ENCODE measurements around the gene PRRT1. TPM values are rescaled to one million over a fixed set of nuclear protein-coding genes. Genes with fewer than 3 reads are reported as not detected.

Gene PRRT1
- total and polyA plus RNA-seq, 2 of the 4 experiments (the other 2 are of a cell fraction), result 0.99 TPM; not detected in 1

- in situ Hi-C loops (cut with MboI; ENCODE audit: low sequenced_read_pairs), result loop anchor here (25.0 kb wide), 1 partner anchor 764 kb away; the partner anchor contains the start of genes BRD2 and HLA-DMA
These were observed 46.6 kb upstream of the PRRT1 start for GRCh38 chr6:32198345-32198696.

More at GRCh38 chr6:32198345-32198696, 46.6 kb upstream of the PRRT1 start:
- DNase-seq, result no peak
- dilution Hi-C loops (cut with HindIII; ENCODE audit: low sequenced_read_pairs, unreplicated experiment), result no loop called here
- H3K9me3 ChIP-seq (ENCODE audit: control insufficient read depth, insufficient read depth, low read length), result no peaks in the 10 kb centered on the region
- no peak overlapping the region for H2BK5ac ChIP-seq (ENCODE audit: low read depth, low read length, poor library complexity, severe bottlenecking)
- peaks cover 6 to 18% of the 10 kb centered on the region in 2 experiments for H3K79me1 ChIP-seq (ENCODE audit: low read depth in 1 of 2, low read length in 2 of 2)
- H3K36me3 ChIP-seq (ENCODE audit: control insufficient read depth, insufficient read depth, low read length), result no peaks in the 10 kb centered on the region
- no peak overlapping the region for H2BK120ac ChIP-seq (ENCODE audit: low read depth, low read length)
- H2AFZ ChIP-seq (replicated peaks; ENCODE audit: low read length, poor library complexity), result no peak overlapping the region
- H3K9me1 ChIP-seq (ENCODE audit: insufficient read depth, low read length), result peaks cover 16% of the 10 kb centered on the region
- TF ChIP-seq USF2 (IDR thresholded peaks at IDR 0.05; ENCODE audit: low read depth, low read length) (no peak), RFX5 (IDR thresholded peaks at IDR 0.05; ENCODE audit: low read depth, low read length) (no peak), ELK1 (IDR thresholded peaks at IDR 0.05; ENCODE audit: borderline replicate concordance, low read depth, low read length) (no peak), RAD21 (IDR thresholded peaks at IDR 0.05; ENCODE audit: low read length) (no peak), NFE2L2 (IDR thresholded peaks at IDR 0.05; ENCODE audit: low read depth, low read length) (no peak), RCOR1 (IDR thresholded peaks at IDR 0.05; ENCODE audit: insufficient replicate concordance, low read length) (no peak), CTCF (conservative IDR thresholded peaks at IDR 0.05; ENCODE audit: low read depth, low read length) (no peak), FOS (IDR thresholded peaks at IDR 0.05; ENCODE audit: low read depth, low read length) (no peak), CEBPB (IDR thresholded peaks at IDR 0.05; ENCODE audit: low read depth, low read length) (no peak), MXI1 (IDR thresholded peaks at IDR 0.05; ENCODE audit: borderline replicate concordance, low read depth, low read length) (no peak), SMC3 (IDR thresholded peaks at IDR 0.05; ENCODE audit: low read depth, low read length) (no peak), MAFK (IDR thresholded peaks at IDR 0.05; ENCODE audit: low read depth, low read length) (no peak), CHD1 (IDR thresholded peaks at IDR 0.05; ENCODE audit: low read depth, low read length) (no peak), POLR2A (IDR thresholded peaks at IDR 0.05; ENCODE audit: low read depth, low read length) (no peak), MAZ (IDR thresholded peaks at IDR 0.05; ENCODE audit: borderline replicate concordance, low read depth, low read length) (no peak)
- H3K14ac ChIP-seq (replicated peaks; ENCODE audit: low read depth, low read length), result no peak overlapping the region
- peaks cover 7% of the 10 kb centered on the region; the same call in 1 of the 2 replicates for H3K27me3 ChIP-seq (ENCODE audit: control insufficient read depth, insufficient read depth, low read length)
- no peak overlapping the region for H3K9ac ChIP-seq (ENCODE audit: low read depth, low read length)
- H4K91ac ChIP-seq (ENCODE audit: insufficient read depth, low read depth, low read length), result no peak overlapping the region
- H2AK5ac ChIP-seq (ENCODE audit: low read depth, low read length), result no peak overlapping the region
- ChIA-PET CTCF (no interaction called here), POLR2A (ENCODE audit: unreplicated experiment) (no interaction called here)
- no peaks in the 10 kb centered on the region for H4K20me1 ChIP-seq (ENCODE audit: insufficient read depth, low read length)
- no peak overlapping the region for H3K4me3 ChIP-seq (ENCODE audit: insufficient read depth, low read depth, low read length)
- no peak overlapping the region for H3K18ac ChIP-seq (ENCODE audit: low read depth, low read length)
- no peak overlapping the region for H4K8ac ChIP-seq (ENCODE audit: low read depth in 2 of 2, low read length in 2 of 2)
- no peak overlapping the region for H3K56ac ChIP-seq (ENCODE audit: extremely low read depth, insufficient read depth, low read length)
- no peak overlapping the region for H3K4me2 ChIP-seq (ENCODE audit: low read depth, low read length)
- H2BK15ac ChIP-seq (ENCODE audit: low read depth, low read length), result no peak overlapping the region
- no TSS peak for BruUV-seq (replicated peaks)
- no peak for ATAC-seq (ENCODE audit: low read depth)
- intact Hi-C loops (cut with micrococcal nuclease), result loop anchor here (1.0 kb wide), 1 partner anchor 53 kb away; no protein-coding TSS in a partner anchor
- H3K23ac ChIP-seq (ENCODE audit: low read depth, low read length), result no peak overlapping the region
- H2BK20ac ChIP-seq (ENCODE audit: low read depth, low read length), result no peak overlapping the region
- WGBS, 2 experiments (ENCODE audit: extremely low coverage in 2 of 2, insufficient read length in 1 of 2), result no CpG with 5 or more reads among the region's 3 CpGs
- no peak overlapping the region for H3K4ac ChIP-seq (ENCODE audit: low read depth, low read length)
- no peak overlapping the region for H4K5ac ChIP-seq (ENCODE audit: low read depth, low read length)
- no peak overlapping the region for H2AK9ac ChIP-seq (replicated peaks; ENCODE audit: low read depth, low read length, poor library complexity)
- H3K4me1 ChIP-seq (ENCODE audit: control insufficient read depth, insufficient read depth, low read length), result peaks cover 3% of the 10 kb centered on the region; the same call in 1 of the 2 replicates
- H3K27ac ChIP-seq (ENCODE audit: insufficient read depth, low read length), result no peak overlapping the region

Data from IMR-90 (cell line).